Esophagus squamous epithelium (tissue), 5 donors: ENCODE results near the gene SPRR2E. TPM values are rescaled to one million over a fixed set of nuclear protein-coding genes. Genes with fewer than 3 reads are reported as not detected.

Experiments
- DNase-seq: peaks from one replicate; lab custom pipeline; 2025; lab: John Stamatoyannopoulos, UW
- H3K27ac ChIP-seq, 4 donors: fragments of 200-600 bp; sonication (generic); one replicate each; pipeline ENCODE4 v1.5.1; 2016 to 2019; ENCODE audit warnings: mild to moderate bottlenecking in 1 of 4
- H3K27me3 ChIP-seq, 4 donors: fragments of 200-600 bp; sonication (generic); 1 replicate in 3 of 4; 2 replicates in 1 of 4; pipeline versions ENCODE4 v1.5.1 to v1.6.0; 2017 to 2021; ENCODE audit warnings: antibody characterized with exemption in 1 of 4
- H3K36me3 ChIP-seq, 3 donors: fragments of 200-600 bp; sonication (generic); one replicate each; pipeline ENCODE4 v1.5.1; 2016 to 2019
- H3K4me1 ChIP-seq, 3 donors: fragments of 200-600 bp; sonication (generic); one replicate each; pipeline ENCODE4 v1.5.1; 2017 to 2019
- H3K4me3 ChIP-seq, 4 donors: fragments of 200-600 bp; sonication (generic); 1 replicate in 3 of 4; 2 replicates in 1 of 4; pipeline ENCODE4 v1.5.1; 2016 to 2019; ENCODE audit warnings: mild to moderate bottlenecking in 2 of 4, moderate library complexity in 1 of 4
- H3K9me3 ChIP-seq, 3 donors: fragments of 200-600 bp; sonication (generic); one replicate each; pipeline ENCODE4 v1.5.1; 2016 to 2019
- CTCF ChIP-seq, 6 experiments: fragments of 450-650 bp in 4 of 6; fragments of 200-600 bp in 2 of 6; sonication (generic) in 2 of 6; IDR thresholded peaks; one replicate each; pipeline ENCODE4 v1.5.1; 2016 to 2019; ENCODE audit warnings: antibody characterized with exemption in 6 of 6, mild to moderate bottlenecking in 4 of 6, moderate library complexity in 4 of 6
- POLR2A ChIP-seq, 4 donors: fragments of 450-650 bp; IDR thresholded peaks; one replicate each; pipeline ENCODE4 v1.6.1; 2017; ENCODE audit warnings: antibody characterized with exemption in 4 of 4, mild to moderate bottlenecking in 4 of 4, moderate library complexity in 3 of 4
- WGBS, 2 donors: methylation state at CpG; one replicate each; pipeline ENCODE4 v1.1.5; 2018; 5-methylcytosine and 5-hydroxymethylcytosine counted together
- intact Hi-C: fragments of 100-400 bp; cut with DNase I; formaldehyde crosslinking; loops from one replicate; pipeline ENCODE4 v1.15.0; 2022
- small RNA-seq, 4 donors: library from RNA; depleted of rRNA; stranded (forward); fragments of <200 nt; gene quantifications; one replicate each; pipeline ENCODE3, GENCODE V24; 2016
- total RNA-seq, 4 donors: library from RNA; depleted of rRNA; stranded (reverse); fragments of >200 nt; gene quantifications; one replicate each; pipeline ENCODE4 v1.1.0, GENCODE V29; 2016
- donor health status: DM: yes; HTN: yes; CAD: no.

The SPRR2E gene
- total RNA-seq, 4 donors from 2014 or later: 4.0 to 3,177 (median 449) TPM

DNA sequence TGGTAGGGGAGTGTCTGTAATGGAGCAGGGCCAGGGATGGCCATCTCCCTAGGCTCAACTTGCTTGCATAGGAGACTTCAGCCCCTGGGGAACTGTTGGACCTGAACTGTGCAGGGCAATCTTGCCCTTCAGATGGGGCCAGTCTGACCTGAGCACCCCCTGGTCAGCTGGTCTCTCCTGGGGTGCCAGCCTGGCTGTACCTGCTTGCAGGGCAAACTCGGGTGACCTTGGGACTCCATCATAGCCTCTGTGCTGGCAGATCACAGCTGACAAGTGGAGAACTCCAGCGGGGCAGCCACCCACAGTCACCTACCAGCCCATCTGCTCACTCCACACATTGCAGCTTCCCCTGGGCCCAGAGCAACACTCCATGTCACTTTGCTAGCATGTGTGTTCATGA, 45.1 kb downstream of the SPRR2E start:
- intact Hi-C loops: no loop called here
- Histone ChIP-seq H3K27ac (no peak overlapping the region), H3K27me3 (no peaks in the 10 kb centered on the region), H3K4me3 (no peak overlapping the region), H3K4me1 (no peaks in the 10 kb centered on the region), H3K36me3 (no peaks in the 10 kb centered on the region), H3K9me3 (no peaks in the 10 kb centered on the region)
- TF ChIP-seq CTCF (IDR thresholded peaks at IDR 0.05) (no peak), POLR2A (IDR thresholded peaks at IDR 0.05) (no peak)
- WGBS, 2 donors: 71 to 78% methylated on average over 1 to 2 of the region's 2 CpGs
- DNase-seq: no peak

Small RNA genes within 50 kb of the gene (small RNA-seq; reads per million reads assigned to genes)
- gene SPRR2C: 0 to 1.0 (median 0) reads per million in 4 donors

Other genes with a start within 250 kb of the SPRR2E start
- not detected for gene LCE7A, start 234.5 kb downstream of the SPRR2E start, total RNA-seq
- gene SMCP, start 216.2 kb downstream of the SPRR2E start, total RNA-seq: not detected
- 100 to 1,000 TPM; 155 to 336 (median 262) TPM for gene IVL, start 186.0 kb downstream of the SPRR2E start, total RNA-seq
- 1 to 10 TPM in 2 of 4 donors, not detected in 2; 1.3 to 2.2 TPM for gene SPRR5, start 147.3 kb downstream of the SPRR2E start, total RNA-seq
- 1 to 10 TPM in 2 of 4 donors, under 1 TPM in 1, not detected in 1; 0.64 to 6.4 (median 1.3) TPM for gene SPRR4, start 123.9 kb downstream of the SPRR2E start, total RNA-seq
- gene SPRR1A, start 110.4 kb downstream of the SPRR2E start, total RNA-seq: 1,000 to 10,000 TPM in 1 of 4 donors, 100 to 1,000 TPM in 2, 10 to 100 TPM in 1; 57.4 to 1,951 (median 348) TPM
- over 10,000 TPM in 1 of 4 donors, 1,000 to 10,000 TPM in 3; 7,283 to 22,357 (median 8,768) TPM for gene SPRR3, start 92.8 kb downstream of the SPRR2E start, total RNA-seq
- 1,000 to 10,000 TPM in 1 of 4 donors, 100 to 1,000 TPM in 3; 102 to 3,090 (median 871) TPM for gene SPRR1B, start 63.3 kb downstream of the SPRR2E start, total RNA-seq
- 1,000 to 10,000 TPM in 1 of 4 donors, 100 to 1,000 TPM in 2, 1 to 10 TPM in 1; 8.2 to 1,680 (median 542) TPM for gene SPRR2D, start 53.4 kb downstream of the SPRR2E start, total RNA-seq
- 1,000 to 10,000 TPM in 3 of 4 donors, 10 to 100 TPM in 1; 60.3 to 5,271 (median 1,851) TPM for gene SPRR2A, start 37.0 kb downstream of the SPRR2E start, total RNA-seq
- 10 to 100 TPM in 1 of 4 donors, 1 to 10 TPM in 2, not detected in 1; 1.9 to 99.4 (median 7.0) TPM for gene SPRR2B, start 22.9 kb downstream of the SPRR2E start, total RNA-seq
- 1,000 to 10,000 TPM in 1 of 4 donors, 100 to 1,000 TPM in 1, 10 to 100 TPM in 1, under 1 TPM in 1; 0.76 to 1,391 (median 149) TPM for gene SPRR2F, start 19.0 kb upstream of the SPRR2E start, total RNA-seq
- 1 to 10 TPM in 1 of 4 donors, not detected in 3; 9.0 TPM for gene SPRR2G, start 56.4 kb upstream of the SPRR2E start, total RNA-seq
- gene LELP1, start 108.9 kb upstream of the SPRR2E start, total RNA-seq: not detected
- not detected for gene PRR9, start 123.1 kb upstream of the SPRR2E start, total RNA-seq
- not detected for gene LORICRIN, start 165.2 kb upstream of the SPRR2E start, total RNA-seq
- 10 to 100 TPM; 14.3 to 44.0 (median 23.8) TPM for gene PGLYRP3, start 218.4 kb upstream of the SPRR2E start, total RNA-seq